ENCODE data around the gene PDIA2. TPM values are rescaled to one million over a fixed set of nuclear protein-coding genes. Genes with fewer than 3 reads are reported as not detected.

The PDIA2 gene
- total and polyA plus RNA-seq, 10 of the 15 experiments (the other 5 are each of a cell fraction or from before 2014, with no cell fraction given): 0.11 to 0.36 TPM; not detected in 8

- TF ChIP-seq, protein P1, sequence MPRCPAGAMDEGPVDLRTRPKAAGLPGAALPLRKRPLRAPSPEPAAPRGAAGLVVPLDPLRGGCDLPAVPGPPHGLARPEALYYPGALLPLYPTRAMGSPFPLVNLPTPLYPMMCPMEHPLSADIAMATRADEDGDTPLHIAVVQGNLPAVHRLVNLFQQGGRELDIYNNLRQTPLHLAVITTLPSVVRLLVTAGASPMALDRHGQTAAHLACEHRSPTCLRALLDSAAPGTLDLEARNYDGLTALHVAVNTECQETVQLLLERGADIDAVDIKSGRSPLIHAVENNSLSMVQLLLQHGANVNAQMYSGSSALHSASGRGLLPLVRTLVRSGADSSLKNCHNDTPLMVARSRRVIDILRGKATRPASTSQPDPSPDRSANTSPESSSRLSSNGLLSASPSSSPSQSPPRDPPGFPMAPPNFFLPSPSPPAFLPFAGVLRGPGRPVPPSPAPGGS (IDR thresholded peaks at IDR 0.05; ENCODE audit: borderline replicate concordance, insufficient read depth, low read depth, low read length, poor library complexity, severe bottlenecking): no peak
- TF ChIP-seq TCF3 (IDR thresholded peaks at IDR 0.05; ENCODE audit: borderline replicate concordance, insufficient read depth, low read depth, low read length): no peak
Measured at GRCh38 chr16:293043-293775, 10.2 kb downstream of the PDIA2 start (continued).

DNA sequence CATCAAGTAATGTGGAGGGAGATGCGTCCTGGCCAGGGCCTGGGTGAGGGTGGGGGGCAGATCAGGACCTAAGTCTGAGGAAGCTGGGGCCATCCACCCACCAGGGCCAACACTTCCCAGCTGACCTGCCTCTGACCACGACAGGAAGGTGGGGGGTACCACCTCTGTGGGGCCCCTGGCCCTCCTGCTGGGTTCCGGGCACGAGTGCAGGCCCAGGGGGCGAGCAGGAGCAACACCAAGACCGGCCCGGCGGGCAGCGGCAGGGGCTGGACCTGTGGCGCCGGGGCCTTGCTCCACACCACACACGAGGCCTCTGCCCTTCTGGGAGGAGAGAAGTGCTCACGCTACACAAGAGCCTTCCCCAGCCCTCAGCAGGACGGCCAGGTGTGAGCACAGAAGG lies 13.3 kb downstream of the PDIA2 start:
- Histone ChIP-seq H3K4me1 (ENCODE audit: control insufficient read depth, insufficient read depth, low read length) (no peaks in the 10 kb centered on the region), H3K27me3 (replicated peaks in 1 of 2; ENCODE audit: control insufficient read depth in 2 of 2, insufficient read depth in 2 of 2, low read length in 1 of 2) (no peaks in the 10 kb centered on the region), H3K9me3 (replicated peaks; ENCODE audit: control insufficient read depth, insufficient read depth, low read length) (no peaks in the 10 kb centered on the region), H3K27ac (ENCODE audit: control insufficient read depth, insufficient read depth) (no peak overlapping the region), H4K20me1 (ENCODE audit: control insufficient read depth, insufficient read depth) (no peaks in the 10 kb centered on the region), H3K36me3 (ENCODE audit: control insufficient read depth in 2 of 2, insufficient read depth in 2 of 2, low read length in 1 of 2) (peaks cover 0 to under 1% of the 10 kb centered on the region in 2 experiments; a peak in 2 of 4 replicates), H3K4me2 (ENCODE audit: control insufficient read depth, insufficient read depth) (no peak overlapping the region), H2AFZ (ENCODE audit: control insufficient read depth, low read depth, low read length) (no peak overlapping the region), H3K4me3 (no peak overlapping the region), H3K79me2 (ENCODE audit: control insufficient read depth, insufficient read depth, low read length) (no peaks in the 10 kb centered on the region), H3K9ac (ENCODE audit: control insufficient read depth, insufficient read depth, low read length) (no peak overlapping the region)
- WGBS (ENCODE audit: insufficient coverage, insufficient replicate concordance, low lambda C conversion rate, missing lambda C conversion rate): over 99% methylated on average over 13 of the region's 14 CpGs
- ChIA-PET CTCF (no interaction called here), SMC1A (ENCODE audit: uncharacterized antibody, unreplicated experiment) (no interaction called here), POLR2A (no interaction called here), RAD21 (ENCODE audit: unreplicated experiment) (no interaction called here)
- ATAC-seq: no peak
- intact Hi-C loops (cut with micrococcal nuclease; ENCODE audit: unreplicated experiment) (no loop called here), in situ Hi-C loops (cut with MboI) (no loop called here)
- TF ChIP-seq, protein P2, sequence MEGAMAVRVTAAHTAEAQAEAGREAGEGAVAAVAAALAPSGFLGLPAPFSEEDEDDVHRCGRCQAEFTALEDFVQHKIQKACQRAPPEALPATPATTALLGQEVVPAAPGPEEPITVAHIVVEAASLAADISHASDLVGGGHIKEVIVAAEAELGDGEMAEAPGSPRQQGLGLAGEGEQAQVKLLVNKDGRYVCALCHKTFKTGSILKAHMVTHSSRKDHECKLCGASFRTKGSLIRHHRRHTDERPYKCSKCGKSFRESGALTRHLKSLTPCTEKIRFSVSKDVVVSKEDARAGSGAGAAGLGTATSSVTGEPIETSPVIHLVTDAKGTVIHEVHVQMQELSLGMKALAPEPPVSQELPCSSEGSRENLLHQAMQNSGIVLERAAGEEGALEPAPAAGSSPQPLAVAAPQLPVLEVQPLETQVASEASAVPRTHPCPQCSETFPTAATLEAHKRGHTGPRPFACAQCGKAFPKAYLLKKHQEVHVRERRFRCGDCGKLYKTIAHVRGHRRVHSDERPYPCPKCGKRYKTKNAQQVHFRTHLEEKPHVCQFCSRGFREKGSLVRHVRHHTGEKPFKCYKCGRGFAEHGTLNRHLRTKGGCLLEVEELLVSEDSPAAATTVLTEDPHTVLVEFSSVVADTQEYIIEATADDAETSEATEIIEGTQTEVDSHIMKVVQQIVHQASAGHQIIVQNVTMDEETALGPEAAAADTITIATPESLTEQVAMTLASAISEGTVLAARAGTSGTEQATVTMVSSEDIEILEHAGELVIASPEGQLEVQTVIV (IDR thresholded peaks at IDR 0.05; ENCODE audit: borderline replicate concordance, partially characterized antibody): no peak
- TF ChIP-seq, protein P3, sequence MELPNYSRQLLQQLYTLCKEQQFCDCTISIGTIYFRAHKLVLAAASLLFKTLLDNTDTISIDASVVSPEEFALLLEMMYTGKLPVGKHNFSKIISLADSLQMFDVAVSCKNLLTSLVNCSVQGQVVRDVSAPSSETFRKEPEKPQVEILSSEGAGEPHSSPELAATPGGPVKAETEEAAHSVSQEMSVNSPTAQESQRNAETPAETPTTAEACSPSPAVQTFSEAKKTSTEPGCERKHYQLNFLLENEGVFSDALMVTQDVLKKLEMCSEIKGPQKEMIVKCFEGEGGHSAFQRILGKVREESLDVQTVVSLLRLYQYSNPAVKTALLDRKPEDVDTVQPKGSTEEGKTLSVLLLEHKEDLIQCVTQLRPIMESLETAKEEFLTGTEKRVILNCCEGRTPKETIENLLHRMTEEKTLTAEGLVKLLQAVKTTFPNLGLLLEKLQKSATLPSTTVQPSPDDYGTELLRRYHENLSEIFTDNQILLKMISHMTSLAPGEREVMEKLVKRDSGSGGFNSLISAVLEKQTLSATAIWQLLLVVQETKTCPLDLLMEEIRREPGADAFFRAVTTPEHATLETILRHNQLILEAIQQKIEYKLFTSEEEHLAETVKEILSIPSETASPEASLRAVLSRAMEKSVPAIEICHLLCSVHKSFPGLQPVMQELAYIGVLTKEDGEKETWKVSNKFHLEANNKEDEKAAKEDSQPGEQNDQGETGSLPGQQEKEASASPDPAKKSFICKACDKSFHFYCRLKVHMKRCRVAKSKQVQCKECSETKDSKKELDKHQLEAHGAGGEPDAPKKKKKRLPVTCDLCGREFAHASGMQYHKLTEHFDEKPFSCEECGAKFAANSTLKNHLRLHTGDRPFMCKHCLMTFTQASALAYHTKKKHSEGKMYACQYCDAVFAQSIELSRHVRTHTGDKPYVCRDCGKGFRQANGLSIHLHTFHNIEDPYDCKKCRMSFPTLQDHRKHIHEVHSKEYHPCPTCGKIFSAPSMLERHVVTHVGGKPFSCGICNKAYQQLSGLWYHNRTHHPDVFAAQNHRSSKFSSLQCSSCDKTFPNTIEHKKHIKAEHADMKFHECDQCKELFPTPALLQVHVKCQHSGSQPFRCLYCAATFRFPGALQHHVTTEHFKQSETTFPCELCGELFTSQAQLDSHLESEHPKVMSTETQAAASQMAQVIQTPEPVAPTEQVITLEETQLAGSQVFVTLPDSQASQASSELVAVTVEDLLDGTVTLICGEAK (IDR thresholded peaks at IDR 0.05; ENCODE audit: borderline replicate concordance): no peak
- TF ChIP-seq CHD4 (IDR thresholded peaks at IDR 0.05): no peak
- no peak for TF ChIP-seq HDAC6 (IDR thresholded peaks at IDR 0.05; ENCODE audit: unreplicated experiment)
- TF ChIP-seq PML (IDR thresholded peaks at IDR 0.05; ENCODE audit: low read length): no peak
- TF ChIP-seq SMAD5 (IDR thresholded peaks at IDR 0.05; ENCODE audit: low read depth): no peak
- TF ChIP-seq ZNF622 (IDR thresholded peaks at IDR 0.05): no peak
- TF ChIP-seq KLF5 (IDR thresholded peaks at IDR 0.05; ENCODE audit: partially characterized antibody): no peak
- no peak for TF ChIP-seq MXI1 (IDR thresholded peaks at IDR 0.05; ENCODE audit: low read depth, low read length)
- no TSS peak for BruUV-seq (replicated peaks)
- DNase-seq (ENCODE audit: low read depth, low spot score): no peak
- no peak for FAIRE-seq
